ENCODE measurements around the gene TRAPPC11. TPM values are rescaled to one million over a fixed set of nuclear protein-coding genes. Genes with fewer than 3 reads are reported as not detected.

The TRAPPC11 gene
- 57.2 and 107 TPM in 2 replicates for total RNA-seq (2011; cell fraction: chromatin; rRNA removed; ENCODE audit: low replicate concordance)
- 14.2 and 17.8 TPM in 2 replicates for total RNA-seq (2011; cell fraction: nucleolus; rRNA removed)
- 38.7 and 42.7 TPM in 2 replicates for total RNA-seq (2011; cell fraction: nucleoplasm; rRNA removed)
- total RNA-seq (2014; rRNA removed) (24.7 and 31.8 TPM in 2 replicates), total RNA-seq (2014; rRNA removed; fragmentation: Illumina TruSeq; extraction: Trizol) (31.8 and 34.9 TPM in 2 replicates), total RNA-seq (2015; rRNA removed; fragmentation: Illumina TruSeq; extraction: Trizol) (26.9 and 30.6 TPM in 2 replicates), total RNA-seq (2021) (26.5 and 28.7 TPM in 2 replicates), polyA plus RNA-seq (2011; rRNA removed) (48.2 and 49.0 TPM in 2 replicates), polyA plus RNA-seq (2014; fragmentation: Illumina TruSeq; extraction: Trizol) (32.6 and 46.3 TPM in 2 replicates), polyA plus RNA-seq (2014; fragmentation: Nextera tagmentation; extraction: Ambion mirVana) (10 to 100 TPM; 11.6 to 12.0 TPM), polyA plus RNA-seq (2014; rRNA removed) (23.6 and 24.3 TPM in 2 replicates), polyA minus RNA-seq (2011; rRNA and poly(A)+ RNA removed) (76.8 and 101 TPM in 2 replicates), Bru-seq, nascent RNA (percentile 80 among the genes with signal in this experiment), BruChase-seq, experiment 1, labeled RNA remaining after a 2-hour chase (percentile 83 among the genes with signal in this experiment), BruChase-seq, experiment 2, labeled RNA remaining after a 6-hour chase (percentile 83 among the genes with signal in this experiment)
- 13.4 and 25.4 TPM in 2 replicates for polyA plus RNA-seq (2011; cell fraction: cytosol; rRNA removed)
- 27.4 and 42.9 TPM in 2 replicates for polyA plus RNA-seq (2011; cell fraction: nucleus; rRNA removed)
- polyA plus RNA-seq (2012) = 15.8 and 22.6 TPM in 2 replicates
- 24.9 and 25.6 TPM in 2 replicates for polyA minus RNA-seq (2011; cell fraction: cytosol; rRNA and poly(A)+ RNA removed)
- polyA minus RNA-seq (2011; cell fraction: nucleus; rRNA and poly(A)+ RNA removed) = 20.9 and 43.7 TPM in 2 replicates
- long read RNA-seq, experiment 1, full-length matches to known transcripts = 26 of 69 reads
- long read RNA-seq, experiment 1, partial matches to known transcripts = 31 of 69 reads
- long read RNA-seq, experiment 1, other reads (novel, unspliced or antisense) = 12 of 69 reads
- long read RNA-seq, experiment 2, full-length matches to known transcripts = 4 of 12 reads
- long read RNA-seq, experiment 2, partial matches to known transcripts = 3 of 12 reads
- long read RNA-seq, experiment 2, other reads (novel, unspliced or antisense) = 5 of 12 reads
- long read RNA-seq, experiment 3, full-length matches to known transcripts = 1 of 7 reads
- long read RNA-seq, experiment 3, partial matches to known transcripts = 4 of 7 reads
- long read RNA-seq, experiment 3, other reads (novel, unspliced or antisense) = 2 of 7 reads

DNA sequence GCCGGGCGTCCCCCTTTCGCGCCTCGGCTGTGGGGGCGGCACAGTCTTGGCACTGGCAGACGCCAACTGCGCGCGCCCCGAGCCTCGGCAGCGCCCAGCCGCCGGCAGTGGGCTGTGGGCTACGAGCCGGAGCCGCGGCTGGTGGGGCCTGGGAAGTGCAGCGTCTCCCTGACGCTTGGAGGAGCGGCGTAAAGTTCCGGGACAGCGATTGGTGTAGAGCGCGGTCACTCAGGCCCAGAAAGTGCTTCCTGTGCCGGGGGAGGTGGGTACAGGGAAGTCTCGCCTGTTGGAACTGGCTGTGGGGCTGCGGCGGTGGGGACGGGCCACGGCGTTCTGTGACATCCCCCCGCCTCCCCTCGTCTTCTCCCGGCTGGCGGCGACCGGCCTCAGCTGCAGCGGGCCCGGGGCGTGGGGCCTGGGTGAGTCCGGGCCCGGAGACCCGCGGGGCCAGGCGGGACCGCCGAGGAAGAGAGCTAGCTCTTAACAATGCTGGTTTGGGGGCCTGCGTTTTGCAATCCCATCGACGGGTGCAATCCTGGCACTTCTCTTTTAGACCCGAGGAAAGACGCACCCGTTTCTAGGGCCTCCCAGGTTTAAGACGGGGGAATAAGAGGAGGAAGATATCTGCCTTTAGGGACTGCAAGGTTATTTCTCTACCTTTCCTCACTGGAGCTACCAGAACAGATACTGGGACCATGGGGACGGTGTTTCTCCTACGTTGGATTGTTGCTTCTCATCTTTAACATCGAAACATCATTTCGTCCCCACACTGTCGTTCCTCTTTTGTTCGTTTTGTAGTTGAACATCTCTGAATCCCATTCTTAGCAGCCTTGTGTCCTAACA lies at the start of gene TRAPPC11, which contains the start of gene RWDD4:
Gene TRAPPC11 (plus strand): TSS at position 265 of the 843 bp plus-strand sequence. CDS start 4,575 bp downstream, outside the sequence.
Gene RWDD4 (minus strand): TSS at position 157 of the 843 bp plus-strand sequence. CDS start 233 bp downstream, outside the sequence.
- CTCF ChIA-PET (ENCODE audit: low intra/inter-chr PET ratio) = no interaction called here
- peak; percentile 99 for ATAC-seq
- Histone ChIP-seq H3K9me1 (ENCODE audit: control insufficient read depth, insufficient read depth, low read length) (no peaks in the 10 kb centered on the region), H3K36me3 (ENCODE audit: control insufficient read depth, insufficient read depth, low read length) (peaks cover 23% of the 10 kb centered on the region), H2AFZ (ENCODE audit: low read depth, low read length) (peak within 1 kb of the TSS; percentile 83), H3K9ac (ENCODE audit: insufficient read depth in 1 of 2, low read depth in 2 of 2, low read length in 2 of 2) (peak within 1 kb of the TSS; percentile 87 to 93), H3K4me2 (ENCODE audit: insufficient read depth, low read length) (peak within 1 kb of the TSS; percentile 89), H3K27me3 (ENCODE audit: control insufficient read depth in 2 of 2, insufficient read depth in 2 of 2, low read length in 2 of 2) (no peaks in the 10 kb centered on the region), H3K79me2 (ENCODE audit: control insufficient read depth, insufficient read depth, low read length) (peaks cover 52% of the 10 kb centered on the region), H3K9me3 (replicated peaks; ENCODE audit: control insufficient read depth, insufficient read depth, low read depth, low read length) (no peaks in the 10 kb centered on the region), H3K4me3 (peak within 1 kb of the TSS; percentile 95), H4K20me1 (replicated peaks; ENCODE audit: control insufficient read depth, insufficient read depth, low read length) (no peaks in the 10 kb centered on the region), H3K4me1 (replicated peaks in 1 of 2; ENCODE audit: control insufficient read depth in 2 of 2, insufficient read depth in 2 of 2, low read length in 2 of 2) (peaks cover 2 to 6% of the 10 kb centered on the region in 2 experiments; a peak in 2 of 5 replicates), H3K27ac (ENCODE audit: extremely low read depth, low read depth, low read length) (peak within 1 kb of the TSS; percentile 75)
- in situ Hi-C loops (cut with MboI) = no loop called here
- intact Hi-C loops (cut with micrococcal nuclease) = loop anchor here (5.0 kb wide), 1 partner anchor 157 kb away; no protein-coding TSS in a partner anchor
- under 1% methylated on average over 33 of the region's 63 CpGs for WGBS (ENCODE audit: insufficient coverage, low coverage, missing lambda C conversion rate)
- BruUV-seq (replicated peaks) = no TSS peak
- FAIRE-seq = peak; percentile 72
- POLR2A ChIA-PET = interaction anchor here (0.6 to 0.8 kb wide), 2 partner anchors 13 to 48 kb away, joined by 3 read pairs; no protein-coding TSS in a partner anchor
- DNase-seq (ENCODE audit: extremely low read depth in 1 of 4, low spot score in 3 of 4) = peak; percentile 96 to 98 (median 98)
- TF ChIP-seq SAFB (IDR thresholded peaks at IDR 0.05; ENCODE audit: borderline replicate concordance, low read depth, low read length) (peak; percentile 16; the same call in 1 of the 2 replicates), SAP30 (IDR thresholded peaks at IDR 0.05; ENCODE audit: borderline replicate concordance, insufficient read depth, low read depth, low read length, poor library complexity, severe bottlenecking) (peak; percentile 45), BACH1 (tag; IDR thresholded peaks at IDR 0.05) (no peak), HDAC8 (tag; IDR thresholded peaks at IDR 0.05) (no peak), MEF2A (IDR thresholded peaks at IDR 0.05; ENCODE audit: control insufficient read depth, low read depth, low read length) (no peak), ZNF212 (CRISPR knock-in tag; IDR thresholded peaks at IDR 0.05) (no peak), PHF8 (IDR thresholded peaks at IDR 0.05; ENCODE audit: borderline replicate concordance, low read length) (peak; percentile 87; the same call in 1 of the 2 replicates)
- TF ChIP-seq, protein P1, sequence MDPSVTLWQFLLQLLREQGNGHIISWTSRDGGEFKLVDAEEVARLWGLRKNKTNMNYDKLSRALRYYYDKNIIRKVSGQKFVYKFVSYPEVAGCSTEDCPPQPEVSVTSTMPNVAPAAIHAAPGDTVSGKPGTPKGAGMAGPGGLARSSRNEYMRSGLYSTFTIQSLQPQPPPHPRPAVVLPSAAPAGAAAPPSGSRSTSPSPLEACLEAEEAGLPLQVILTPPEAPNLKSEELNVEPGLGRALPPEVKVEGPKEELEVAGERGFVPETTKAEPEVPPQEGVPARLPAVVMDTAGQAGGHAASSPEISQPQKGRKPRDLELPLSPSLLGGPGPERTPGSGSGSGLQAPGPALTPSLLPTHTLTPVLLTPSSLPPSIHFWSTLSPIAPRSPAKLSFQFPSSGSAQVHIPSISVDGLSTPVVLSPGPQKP (CRISPR knock-in tag; IDR thresholded peaks at IDR 0.05) = no peak
- TF ChIP-seq, protein P2, sequence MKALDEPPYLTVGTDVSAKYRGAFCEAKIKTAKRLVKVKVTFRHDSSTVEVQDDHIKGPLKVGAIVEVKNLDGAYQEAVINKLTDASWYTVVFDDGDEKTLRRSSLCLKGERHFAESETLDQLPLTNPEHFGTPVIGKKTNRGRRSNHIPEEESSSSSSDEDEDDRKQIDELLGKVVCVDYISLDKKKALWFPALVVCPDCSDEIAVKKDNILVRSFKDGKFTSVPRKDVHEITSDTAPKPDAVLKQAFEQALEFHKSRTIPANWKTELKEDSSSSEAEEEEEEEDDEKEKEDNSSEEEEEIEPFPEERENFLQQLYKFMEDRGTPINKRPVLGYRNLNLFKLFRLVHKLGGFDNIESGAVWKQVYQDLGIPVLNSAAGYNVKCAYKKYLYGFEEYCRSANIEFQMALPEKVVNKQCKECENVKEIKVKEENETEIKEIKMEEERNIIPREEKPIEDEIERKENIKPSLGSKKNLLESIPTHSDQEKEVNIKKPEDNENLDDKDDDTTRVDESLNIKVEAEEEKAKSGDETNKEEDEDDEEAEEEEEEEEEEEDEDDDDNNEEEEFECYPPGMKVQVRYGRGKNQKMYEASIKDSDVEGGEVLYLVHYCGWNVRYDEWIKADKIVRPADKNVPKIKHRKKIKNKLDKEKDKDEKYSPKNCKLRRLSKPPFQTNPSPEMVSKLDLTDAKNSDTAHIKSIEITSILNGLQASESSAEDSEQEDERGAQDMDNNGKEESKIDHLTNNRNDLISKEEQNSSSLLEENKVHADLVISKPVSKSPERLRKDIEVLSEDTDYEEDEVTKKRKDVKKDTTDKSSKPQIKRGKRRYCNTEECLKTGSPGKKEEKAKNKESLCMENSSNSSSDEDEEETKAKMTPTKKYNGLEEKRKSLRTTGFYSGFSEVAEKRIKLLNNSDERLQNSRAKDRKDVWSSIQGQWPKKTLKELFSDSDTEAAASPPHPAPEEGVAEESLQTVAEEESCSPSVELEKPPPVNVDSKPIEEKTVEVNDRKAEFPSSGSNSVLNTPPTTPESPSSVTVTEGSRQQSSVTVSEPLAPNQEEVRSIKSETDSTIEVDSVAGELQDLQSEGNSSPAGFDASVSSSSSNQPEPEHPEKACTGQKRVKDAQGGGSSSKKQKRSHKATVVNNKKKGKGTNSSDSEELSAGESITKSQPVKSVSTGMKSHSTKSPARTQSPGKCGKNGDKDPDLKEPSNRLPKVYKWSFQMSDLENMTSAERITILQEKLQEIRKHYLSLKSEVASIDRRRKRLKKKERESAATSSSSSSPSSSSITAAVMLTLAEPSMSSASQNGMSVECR (CRISPR knock-in tag; IDR thresholded peaks at IDR 0.05) = peak; percentile 59; the same call in 1 of the 2 replicates
